Measurements from ENCODE around the gene SPRED3. TPM values are rescaled to one million over a fixed set of nuclear protein-coding genes. Genes with fewer than 3 reads are reported as not detected.
"Not testable (repeated sequence)": the region's sequence is repeated elsewhere in the genome, so short reads cannot be mapped to it uniquely, and the experiment has no call there.

The SPRED3 gene
- total and polyA plus RNA-seq, 3 experiments from 2014 or later: 0.33 to 0.66 TPM; not detected in 1

DNA sequence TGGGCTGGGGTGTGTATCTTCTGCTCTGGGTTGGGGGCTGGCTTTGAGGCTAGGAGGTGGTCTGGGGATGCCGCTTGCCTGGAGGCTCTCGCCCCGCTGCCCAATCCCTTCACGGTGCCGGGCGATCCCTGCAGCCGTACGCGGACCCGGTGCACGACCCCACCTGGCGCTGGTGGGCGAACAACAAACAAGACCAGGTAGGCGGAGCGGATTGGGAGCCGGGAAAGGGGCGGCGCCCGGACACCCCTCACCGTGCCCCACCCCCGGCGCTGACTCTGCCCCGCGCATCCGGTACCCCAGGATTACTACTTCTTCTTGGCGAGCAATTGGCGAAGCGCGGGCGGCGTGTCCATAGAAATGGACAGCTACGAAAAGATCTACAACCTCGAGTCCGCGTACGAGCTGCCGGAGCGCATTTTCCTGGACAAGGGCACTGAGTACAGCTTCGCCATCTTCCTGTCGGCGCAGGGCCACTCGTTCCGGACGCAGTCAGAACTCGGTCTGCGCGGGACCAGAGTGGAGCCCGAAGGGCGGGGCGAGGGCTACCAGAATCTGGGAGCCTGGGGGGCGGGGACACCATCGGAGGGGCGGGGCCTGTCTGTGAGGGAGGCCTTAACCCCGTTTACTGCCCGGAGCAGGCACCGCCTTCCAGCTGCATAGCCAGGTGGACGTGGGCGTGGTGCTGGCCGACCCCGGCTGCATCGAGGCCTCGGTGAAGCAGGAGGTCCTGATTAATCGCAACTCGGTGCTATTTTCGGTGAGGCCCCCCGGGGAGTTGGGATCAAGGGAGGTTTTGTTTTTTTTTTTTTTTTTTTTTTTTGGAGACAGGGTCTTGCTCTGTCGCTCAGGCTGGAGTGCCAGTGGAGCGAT is 26.2 kb upstream of the SPRED3 start:
- peak overlapping the region; percentile 66 for H3K4me3 ChIP-seq (ENCODE audit: low read length)
- no peaks in the 10 kb centered on the region for H3K9me3 ChIP-seq (ENCODE audit: low read length)
- H3K9me3 Mint-ChIP-seq: no peaks in the 10 kb centered on the region
- H3K27me3 ChIP-seq (ENCODE audit: insufficient read depth, low read length, poor library complexity, severe bottlenecking): no peaks in the 10 kb centered on the region
- peak; percentile 43 to 76 (median 50) for DNase-seq
- H3K4me1 Mint-ChIP-seq: peaks cover 8 to 22% (median 13%) of the 10 kb centered on the region in 3 donors
- no peak overlapping the region for H3K27ac ChIP-seq (ENCODE audit: low read depth, low read length)
- ChIA-PET CTCF (interaction anchor here (2.0 kb wide), 1 partner anchor 27 kb away, joined by 7 read pairs; the partner anchor contains the start of gene CATSPERG), POLR2A (interaction anchor here (1.0 to 2.3 kb wide), 4 partner anchors 11 to 34 kb away, joined by 3 to 11 read pairs (median 6); partner anchors contain the start of genes GGN and PSMD8)
- peak overlapping the region in 4 of 8 donors; percentile 10 to 82 (median 36) for H3K27ac Mint-ChIP-seq
- peaks cover 12% of the 10 kb centered on the region for H3K4me1 ChIP-seq (ENCODE audit: insufficient read depth, low read length)
- peaks cover 5 to 7% of the 10 kb centered on the region in 2 donors for H3K27me3 Mint-ChIP-seq
- H3K36me3 ChIP-seq (ENCODE audit: insufficient read depth, low read length): no peaks in the 10 kb centered on the region
- H3K4me3 Mint-ChIP-seq: peak overlapping the region; percentile 69 to 93 (median 84)
- H3K36me3 Mint-ChIP-seq: no peaks in the 10 kb centered on the region

GRCh38 chr19:38362946-38363688 is 25.4 kb upstream of the SPRED3 start:
- H3K27ac ChIP-seq (ENCODE audit: low read depth, low read length); H3K9me3 Mint-ChIP-seq; H3K27me3 ChIP-seq (ENCODE audit: insufficient read depth, low read length, poor library complexity, severe bottlenecking); CTCF ChIA-PET; DNase-seq; H3K27ac Mint-ChIP-seq; H3K36me3 Mint-ChIP-seq; H3K9me3 ChIP-seq (ENCODE audit: low read length); H3K36me3 ChIP-seq (ENCODE audit: insufficient read depth, low read length): not testable (repeated sequence)
- H3K4me1 ChIP-seq (ENCODE audit: insufficient read depth, low read length): peaks cover 12% of the 10 kb centered on the region
- H3K4me3 ChIP-seq (ENCODE audit: low read length): peak overlapping the region; percentile 66
- Mint-ChIP-seq H3K4me3 (peak overlapping the region; percentile 17 to 93 (median 65)), H3K27me3 (peaks cover 5 to 11% of the 10 kb centered on the region in 2 donors), H3K4me1 (peaks cover 8 to 22% (median 13%) of the 10 kb centered on the region in 3 donors)
- POLR2A ChIA-PET: interaction anchor here (1.1 to 2.3 kb wide), 3 partner anchors 10 to 33 kb away, joined by 4 to 11 read pairs (median 9); partner anchors contain the start of gene PSMD8

DNA sequence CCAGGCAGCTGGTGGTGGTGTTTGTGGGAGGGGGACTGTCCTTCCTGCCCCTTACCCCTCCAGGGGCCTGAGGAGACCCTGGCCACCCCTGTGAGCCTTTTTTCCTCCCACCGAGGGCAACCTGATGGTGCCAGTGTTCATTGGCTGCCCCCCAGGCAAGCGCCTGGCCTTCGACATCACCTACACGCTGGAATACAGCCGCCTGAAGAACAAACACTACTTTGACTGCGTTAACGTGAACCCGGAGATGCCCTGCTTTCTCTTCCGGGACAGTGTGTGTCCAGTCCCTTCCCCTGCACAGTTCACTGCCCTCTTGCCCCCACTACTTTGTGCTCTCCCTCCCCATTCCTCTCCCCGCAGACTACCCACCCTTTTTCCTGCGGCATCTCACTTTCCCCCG is 21.5 kb upstream of the SPRED3 start:
- peaks cover 8% of the 10 kb centered on the region for H3K4me1 ChIP-seq (ENCODE audit: insufficient read depth, low read length)
- CTCF ChIA-PET: no interaction called here
- Mint-ChIP-seq H3K9me3 (no peaks in the 10 kb centered on the region), H3K27me3 (peaks cover 12 to 19% of the 10 kb centered on the region in 2 donors), H3K36me3 (no peaks in the 10 kb centered on the region), H3K4me3 (no peak overlapping the region), H3K4me1 (peaks cover 0 to 9% (median 0%) of the 10 kb centered on the region in 3 donors), H3K27ac (no peak overlapping the region)
- no peaks in the 10 kb centered on the region for H3K9me3 ChIP-seq (ENCODE audit: low read length)
- no peak overlapping the region for H3K4me3 ChIP-seq (ENCODE audit: low read length)
- H3K27me3 ChIP-seq (ENCODE audit: insufficient read depth, low read length, poor library complexity, severe bottlenecking): no peaks in the 10 kb centered on the region
- no peak overlapping the region for H3K27ac ChIP-seq (ENCODE audit: low read depth, low read length)
- H3K36me3 ChIP-seq (ENCODE audit: insufficient read depth, low read length): no peaks in the 10 kb centered on the region
- POLR2A ChIA-PET: no interaction called here
- DNase-seq: no peak

DNA sequence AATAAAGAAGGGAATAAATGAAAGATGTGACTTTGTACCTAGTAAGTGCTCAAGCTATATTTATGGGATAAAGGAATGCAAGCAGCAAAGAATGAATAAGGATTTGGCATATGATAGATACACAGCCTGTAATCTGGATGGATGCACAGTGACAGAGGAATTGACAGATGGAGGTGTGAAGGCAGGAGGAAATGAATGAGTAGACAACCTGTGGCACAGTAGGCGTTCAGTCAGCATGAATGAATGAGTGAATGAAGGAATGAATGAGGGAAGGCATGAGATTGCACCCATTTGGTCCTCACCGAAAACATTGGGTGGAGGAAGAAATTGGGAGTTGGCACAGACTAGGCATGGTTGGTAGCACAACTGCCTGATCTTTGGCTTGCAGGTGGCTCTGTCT is 18.9 kb upstream of the SPRED3 start:
- peak overlapping the region in 1 of 8 donors; percentile 13 for H3K27ac Mint-ChIP-seq
- no peaks in the 10 kb centered on the region for H3K9me3 Mint-ChIP-seq
- Histone ChIP-seq H3K27ac (ENCODE audit: low read depth, low read length) (no peak overlapping the region), H3K4me3 (ENCODE audit: low read length) (no peak overlapping the region), H3K9me3 (ENCODE audit: low read length) (no peaks in the 10 kb centered on the region), H3K36me3 (ENCODE audit: insufficient read depth, low read length) (no peaks in the 10 kb centered on the region), H3K4me1 (ENCODE audit: insufficient read depth, low read length) (no peaks in the 10 kb centered on the region), H3K27me3 (ENCODE audit: insufficient read depth, low read length, poor library complexity, severe bottlenecking) (no peaks in the 10 kb centered on the region)
- CTCF ChIA-PET: interaction anchor here (1.8 kb wide), 1 partner anchor 33 kb away, joined by 4 read pairs; the partner anchor contains the start of gene FAM98C
- no peak for DNase-seq
- H3K4me1 Mint-ChIP-seq: peaks cover 5 to 6% (median 5%) of the 10 kb centered on the region in 3 donors
- H3K27me3 Mint-ChIP-seq: peaks cover 12 to 19% of the 10 kb centered on the region in 2 donors
- peaks cover 0 to under 1% (median 0%) of the 10 kb centered on the region in 3 donors for H3K36me3 Mint-ChIP-seq
- POLR2A ChIA-PET: no interaction called here
- peak overlapping the region in 1 of 7 donors; percentile 21 for H3K4me3 Mint-ChIP-seq

- Mint-ChIP-seq H3K4me1 (peaks cover 12 to 13% (median 12%) of the 10 kb centered on the region in 3 donors), H3K36me3 (peaks cover 0 to 8% (median 1%) of the 10 kb centered on the region in 3 donors), H3K9me3 (no peaks in the 10 kb centered on the region), H3K27me3 (peaks cover 12 to 19% of the 10 kb centered on the region in 2 donors), H3K27ac (peak overlapping the region in 2 of 8 donors; percentile 66 to 85), H3K4me3 (peak overlapping the region in 1 of 7 donors; percentile 68)
- Histone ChIP-seq H3K36me3 (ENCODE audit: insufficient read depth, low read length) (no peaks in the 10 kb centered on the region), H3K27ac (ENCODE audit: low read depth, low read length) (no peak overlapping the region), H3K9me3 (ENCODE audit: low read length) (no peaks in the 10 kb centered on the region), H3K27me3 (ENCODE audit: insufficient read depth, low read length, poor library complexity, severe bottlenecking) (no peaks in the 10 kb centered on the region), H3K4me1 (ENCODE audit: insufficient read depth, low read length) (peaks cover 3% of the 10 kb centered on the region), H3K4me3 (ENCODE audit: low read length) (no peak overlapping the region)
- DNase-seq: no peak
- ChIA-PET CTCF (interaction anchor here (1.8 kb wide), 1 partner anchor 33 kb away, joined by 4 read pairs; the partner anchor contains the start of gene FAM98C), POLR2A (no interaction called here)
These were observed 18.2 kb upstream of the SPRED3 start for GRCh38 chr19:38370299-38370698.

DNA sequence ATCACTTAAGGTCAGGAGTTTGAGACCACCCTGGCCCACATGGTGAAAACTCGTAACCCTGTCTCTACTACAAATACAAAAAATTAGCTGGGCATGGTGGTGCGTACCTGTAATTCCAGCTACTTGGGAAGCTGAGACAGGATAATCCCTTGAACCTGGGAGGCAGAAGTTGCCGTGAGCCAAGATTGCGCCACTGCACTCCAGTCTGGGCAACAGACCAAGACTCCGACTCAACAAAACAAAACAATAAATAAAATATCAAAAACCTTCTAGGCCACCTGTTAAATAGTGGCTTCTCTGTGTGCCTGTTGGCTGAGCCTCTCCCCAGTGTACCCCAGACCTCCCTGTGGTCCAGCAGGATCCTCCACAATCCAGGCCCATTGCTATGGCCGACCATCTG is 17.4 kb upstream of the SPRED3 start:
- Mint-ChIP-seq H3K36me3 (peaks cover 0 to 13% (median 3%) of the 10 kb centered on the region in 3 donors), H3K9me3 (no peaks in the 10 kb centered on the region), H3K4me1 (peaks cover 20 to 21% (median 20%) of the 10 kb centered on the region in 3 donors), H3K4me3 (no peak overlapping the region), H3K27me3 (peaks cover 12 to 19% of the 10 kb centered on the region in 2 donors), H3K27ac (peak overlapping the region in 1 of 8 donors; percentile 58)
- Histone ChIP-seq H3K27ac (ENCODE audit: low read depth, low read length) (no peak overlapping the region), H3K27me3 (ENCODE audit: insufficient read depth, low read length, poor library complexity, severe bottlenecking) (no peaks in the 10 kb centered on the region), H3K4me1 (ENCODE audit: insufficient read depth, low read length) (peaks cover 10% of the 10 kb centered on the region), H3K9me3 (ENCODE audit: low read length) (no peaks in the 10 kb centered on the region), H3K4me3 (ENCODE audit: low read length) (no peak overlapping the region), H3K36me3 (ENCODE audit: insufficient read depth, low read length) (peaks cover 3% of the 10 kb centered on the region)
- DNase-seq: no peak
- POLR2A ChIA-PET: no interaction called here
- CTCF ChIA-PET: no interaction called here

- Histone ChIP-seq H3K9me3 (ENCODE audit: low read length) (no peaks in the 10 kb centered on the region), H3K4me3 (ENCODE audit: low read length) (peak overlapping the region; percentile 45), H3K36me3 (ENCODE audit: insufficient read depth, low read length) (peaks cover 17% of the 10 kb centered on the region), H3K27me3 (ENCODE audit: insufficient read depth, low read length, poor library complexity, severe bottlenecking) (no peaks in the 10 kb centered on the region), H3K27ac (ENCODE audit: low read depth, low read length) (peak overlapping the region; percentile 91), H3K4me1 (ENCODE audit: insufficient read depth, low read length) (peaks cover 21% of the 10 kb centered on the region)
- no peak for DNase-seq
- peak overlapping the region; percentile 97 to 100 (median 98) for H3K4me3 Mint-ChIP-seq
- POLR2A ChIA-PET: interaction anchor here (0.7 to 1.7 kb wide), 17 partner anchors 11 to 962 kb away, joined by 3 to 25 read pairs (median 4); partner anchors contain the start of genes CATSPERG, FAM98C, GGN and GMFG
- peaks cover 0 to 25% (median 3%) of the 10 kb centered on the region in 3 donors for H3K36me3 Mint-ChIP-seq
- peaks cover 29% of the 10 kb centered on the region in 3 donors for H3K4me1 Mint-ChIP-seq
- H3K9me3 Mint-ChIP-seq: no peaks in the 10 kb centered on the region
- H3K27ac Mint-ChIP-seq: peak overlapping the region; percentile 93 to 99 (median 98)
- CTCF ChIA-PET: interaction anchor here (0.7 to 3.7 kb wide), 18 partner anchors 14 to 556 kb away, joined by 3 to 37 read pairs (median 4); partner anchors contain the start of genes CATSPERG, FAM98C, GGN and KCNK6
- peaks cover 7 to 13% of the 10 kb centered on the region in 2 donors for H3K27me3 Mint-ChIP-seq
These were observed 14.6 kb upstream of the SPRED3 start for GRCh38 chr19:38373907-38374331.
